GM23248 (cell line): ENCODE measurements around the gene FLT4.

Experiments used
- EZH2 ChIP-seq: fragments of 200-600 bp; sonication (generic); IDR thresholded peaks from 2 replicates; pipeline ENCODE4 v1.6.1; 2018; ENCODE audit warnings: antibody characterized with exemption, mild to moderate bottlenecking; ENCODE audit not compliant: insufficient read depth, poor library complexity, severe bottlenecking
- EZH2phosphoT487 ChIP-seq: fragments of 200-600 bp; sonication (generic); IDR thresholded peaks from 2 replicates; pipeline ENCODE4 v1.6.1; 2018; ENCODE audit warnings: antibody characterized with exemption, moderate library complexity, mild to moderate bottlenecking, low read depth; ENCODE audit not compliant: insufficient read depth

DNA sequence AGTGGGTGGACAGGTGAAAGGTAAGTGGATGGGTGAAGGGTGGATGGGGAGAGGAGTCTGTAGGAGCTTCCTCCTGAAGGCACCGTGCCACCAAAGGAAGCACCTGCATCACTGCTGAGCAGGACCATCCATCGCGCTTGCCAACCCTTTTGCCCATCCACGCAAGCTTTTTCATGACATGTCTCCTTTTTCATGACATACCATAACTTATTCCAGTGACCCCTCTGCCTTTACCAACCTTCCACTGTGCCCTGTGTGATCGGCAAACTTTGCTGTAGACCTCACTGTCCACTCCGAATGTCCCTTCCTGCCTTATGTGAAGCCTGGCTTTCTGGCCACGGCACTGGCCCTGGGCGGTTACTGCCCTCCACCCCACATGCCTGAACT, 13.4 kb downstream of the FLT4 start:
- TF ChIP-seq EZH2 (no peak), EZH2phosphoT487 (no peak)
